K562 (cell line): ENCODE data around the gene SORCS2. TPM values are rescaled to one million over a fixed set of nuclear protein-coding genes. Genes with fewer than 3 reads are reported as not detected.

ENCODE experiments used
- ATAC-seq: fragments of 200-7000 bp; cut with Tn5 transposase; 3 replicates; pipeline ENCODE4 v1.9.1; 2020; ENCODE audit warnings: moderate library complexity
- BruUV-seq: library from RNA; stranded (reverse); fragments of 400-500 nt; replicated peaks from 2 replicates; lab custom pipeline; 2021; lab: Mats Ljungman, UMichigan
- CTCF ChIA-PET: fragments of 300-600 bp; formaldehyde crosslinking; extraction: SDS; loops from one replicate; lab custom pipeline; 2021; ENCODE audit warnings: low intra/inter-chr PET ratio; lab: Yijun Ruan, JAX
- POLR2A ChIA-PET: fragments of 300-600, 350-650 bp; sonication (Branson Sonifier 250); formaldehyde crosslinking; extraction: SDS; loops from one replicate; lab custom pipeline; 2021; ENCODE audit warnings: antibody characterized with exemption, inconsistent platforms; lab: Yijun Ruan, JAX
- DNase-seq, 4 experiments: peaks; one replicate each; pipeline versions ENCODE4 v3.0.0 to v3.0.0-alpha.2; 2011 to 2018; ENCODE audit warnings: low spot score in 3 of 4, mixed read lengths in 3 of 4; ENCODE audit errors: extremely low read depth in 1 of 4
- FAIRE-seq: peaks from 2 replicates; lab custom pipeline; 2011; peaks lifted over from hg19 to GRCh38; lab: Jason Lieb, UNC
- H2AFZ ChIP-seq: 2 replicates; pipeline ENCODE4 v1.6.0; 2011; ENCODE audit warnings: low read depth, low read length, control low read depth, inconsistent platforms
- H3K27ac ChIP-seq: fragments of 200-600 bp; 3 replicates; pipeline ENCODE4 v1.8.0; 2011; ENCODE audit warnings: low read depth, mild to moderate bottlenecking, control low read depth, inconsistent platforms, low read length, moderate library complexity, mixed read lengths; ENCODE audit errors: extremely low read depth
- H3K27me3 ChIP-seq, 2 experiments: fragments of 300-600 bp in 1 of 2; 2 replicates in 1 of 2; 3 replicates in 1 of 2; pipeline versions ENCODE4 v1.6.0 to v1.8.0; 2011; ENCODE audit warnings: inconsistent platforms in 2 of 2, low read length in 2 of 2, mild to moderate bottlenecking in 1 of 2, mixed read lengths in 1 of 2, moderate library complexity in 1 of 2; ENCODE audit not compliant: control insufficient read depth in 2 of 2, insufficient read depth in 2 of 2
- H3K36me3 ChIP-seq: fragments of 300-600 bp; 3 replicates; pipeline ENCODE4 v1.8.0; 2011; ENCODE audit warnings: mild to moderate bottlenecking, low read length, inconsistent platforms; ENCODE audit not compliant: control insufficient read depth, insufficient read depth
- H3K4me1 ChIP-seq, 2 experiments: fragments of 200-600 bp in 1 of 2; replicated peaks in 1 of 2; 2 replicates in 1 of 2; 3 replicates in 1 of 2; pipeline versions ENCODE4 v1.5.1 to v1.8.0; 2011; ENCODE audit warnings: inconsistent platforms in 2 of 2, low read length in 2 of 2, mild to moderate bottlenecking in 1 of 2, mixed read lengths in 1 of 2, moderate library complexity in 1 of 2; ENCODE audit not compliant: control insufficient read depth in 2 of 2, insufficient read depth in 2 of 2
- H3K4me2 ChIP-seq: 2 replicates; pipeline ENCODE4 v1.6.1; 2011; ENCODE audit warnings: low read length, control low read depth, inconsistent platforms, mixed read lengths; ENCODE audit not compliant: insufficient read depth
- H3K4me3 ChIP-seq: fragments of 200-600 bp; sonication (generic), shearing (Covaris generic); 2 replicates; pipeline ENCODE4 v1.5.1; 2016; ENCODE audit warnings: control low read depth, inconsistent platforms
- H3K79me2 ChIP-seq: fragments of 200-600 bp; 3 replicates; pipeline ENCODE4 v1.8.0; 2011; ENCODE audit warnings: low read length, inconsistent platforms; ENCODE audit not compliant: control insufficient read depth, insufficient read depth
- H3K9ac ChIP-seq, 2 experiments: 2 replicates each; pipeline versions ENCODE4 v1.6.0 to v1.6.1; 2011; ENCODE audit warnings: low read depth in 2 of 2, low read length in 2 of 2, control low read depth in 1 of 2, inconsistent platforms in 1 of 2, mild to moderate bottlenecking in 1 of 2, mixed read lengths in 1 of 2; ENCODE audit not compliant: insufficient read depth in 1 of 2
- H3K9me1 ChIP-seq: one replicate; pipeline ENCODE4 v1.6.0; 2011; ENCODE audit warnings: inconsistent platforms, mild to moderate bottlenecking, low read length, moderate library complexity; ENCODE audit not compliant: control insufficient read depth, insufficient read depth
- H3K9me3 ChIP-seq: replicated peaks from 2 replicates; pipeline ENCODE4 v1.5.1; 2011; ENCODE audit warnings: low read depth, low read length, inconsistent platforms; ENCODE audit not compliant: control insufficient read depth, insufficient read depth
- H4K20me1 ChIP-seq: replicated peaks from 2 replicates; pipeline ENCODE4 v1.6.1; 2011; ENCODE audit warnings: low read length, inconsistent platforms, mixed read lengths; ENCODE audit not compliant: control insufficient read depth, insufficient read depth
- FUS ChIP-seq: fragments of 200-400 bp; formaldehyde crosslinking; optimal IDR thresholded peaks from 2 replicates; pipeline ENCODE3; 2017; ENCODE audit warnings: low read depth, low read length
- MEF2D ChIP-seq: conservative IDR thresholded peaks from 2 replicates; pipeline ENCODE4 v1.6.1; 2016; ENCODE audit warnings: low read depth, missing genetic modification characterization, missing compliant biosample characterization
- NR2C2 ChIP-seq, 2 experiments: fragments of 200-800 bp in 1 of 2; sonication (Bioruptor generic) in 1 of 2; sonication (generic) in 1 of 2; formaldehyde crosslinking in 1 of 2; IDR thresholded peaks; 2 replicates each; pipeline versions ENCODE4 v1.6.1 to v1.8.0; 2016 to 2022; ENCODE audit warnings: mild to moderate bottlenecking in 1 of 2, missing compliant biosample characterization in 1 of 2, missing genetic modification characterization in 1 of 2, missing genetic modification reagents in 1 of 2
- PYGO2 ChIP-seq: fragments of 450-650 bp; IDR thresholded peaks from 2 replicates; pipeline ENCODE4 v1.6.1; 2016; ENCODE audit warnings: mild to moderate bottlenecking, missing genetic modification characterization, moderate library complexity, missing compliant biosample characterization
- TAF7 ChIP-seq: fragments of 450-650 bp; IDR thresholded peaks from 2 replicates; pipeline ENCODE4 v1.6.1; 2016; ENCODE audit warnings: missing genetic modification characterization, missing compliant biosample characterization
- TAF9B ChIP-seq: fragments of 450-650 bp; IDR thresholded peaks from 2 replicates; pipeline ENCODE4 v1.6.1; 2018; ENCODE audit warnings: mild to moderate bottlenecking; ENCODE audit not compliant: partially characterized antibody
- THRAP3 ChIP-seq: fragments of 450-650 bp; IDR thresholded peaks from 2 replicates; pipeline ENCODE4 v1.6.1; 2016; ENCODE audit warnings: mild to moderate bottlenecking, inconsistent platforms, borderline replicate concordance
- XRCC3 ChIP-seq: fragments of 450-650 bp; IDR thresholded peaks from 2 replicates; pipeline ENCODE4 v1.6.1; 2017; ENCODE audit warnings: mild to moderate bottlenecking, moderate library complexity
- ZNF12 ChIP-seq: sonication (generic); formaldehyde crosslinking; IDR thresholded peaks from 2 replicates; pipeline ENCODE4 v1.4.0; 2020; ENCODE audit warnings: mild to moderate bottlenecking, missing genetic modification reagents
- ZNF165 ChIP-seq: fragments of 250-450 bp; sonication (Bioruptor Pico); IDR thresholded peaks from 2 replicates; pipeline ENCODE4 v1.4.0; 2020; ENCODE audit warnings: borderline replicate concordance
- ZNF232 ChIP-seq: sonication (generic); formaldehyde crosslinking; IDR thresholded peaks from 2 replicates; pipeline ENCODE4 v1.8.0; 2022; ENCODE audit warnings: mild to moderate bottlenecking, missing genetic modification reagents
- ZNF282 ChIP-seq: sonication (generic); formaldehyde crosslinking; IDR thresholded peaks from 2 replicates; pipeline ENCODE4 v1.8.1; 2023; ENCODE audit warnings: missing genetic modification reagents
- ZNF41 ChIP-seq: fragments of 250-450 bp; sonication (Bioruptor Pico); conservative IDR thresholded peaks from 2 replicates; pipeline ENCODE4 v1.4.0; 2020; ENCODE audit warnings: mild to moderate bottlenecking
- WGBS: fragments of 100-300 bp; shearing (Covaris generic); methylation state at CpG from one replicate; pipeline ENCODE4 v1.1.6; 2016; ENCODE audit warnings: low coverage, mixed read lengths; ENCODE audit not compliant: insufficient coverage; ENCODE audit errors: missing lambda C conversion rate; 5-methylcytosine and 5-hydroxymethylcytosine counted together
- in situ Hi-C: fragments of 300-500 bp; cut with MboI; formaldehyde crosslinking; loops from 4 replicates; pipeline ENCODE4 v1.15.0; 2018; ENCODE audit warnings: inconsistent platforms, mixed read lengths
- intact Hi-C: fragments of 100-400 bp; cut with micrococcal nuclease; formaldehyde crosslinking; loops from 2 replicates; pipeline ENCODE4 v1.14.2; 2022
- polyA plus RNA-seq, 8 experiments: library from polyadenylated mRNA; depleted of rRNA in 4 of 8; stranded (reverse) in 5 of 8; unstranded in 3 of 8; fragments of >200 nt; fragmentation: Nextera tagmentation in 2 of 8; fragmentation: Illumina TruSeq in 1 of 8; extraction: Ambion mirVana in 2 of 8; extraction: Trizol in 1 of 8; gene quantifications; 2 replicates each; pipeline versions ENCODE4 v1.2.1 to v1.2.3, GENCODE V29; 2011 to 2014; ENCODE audit warnings: inconsistent platforms in 1 of 8, missing spikeins in 1 of 8
- total RNA-seq, 7 experiments: library from RNA; depleted of rRNA in 6 of 7; stranded (reverse); fragments of >200 nt in 6 of 7; fragmentation: Illumina TruSeq in 2 of 7; extraction: Trizol in 2 of 7; gene quantifications; 2 replicates each; pipeline versions ENCODE4 v1.2.1 to v1.2.3, GENCODE V29; 2011 to 2021; ENCODE audit warnings: low replicate concordance in 1 of 7
- TF ChIP-seq, protein P1 (sequence below): sonication (generic); formaldehyde crosslinking; IDR thresholded peaks from 2 replicates; pipeline ENCODE4 v1.8.0; 2023; ENCODE audit warnings: mild to moderate bottlenecking, missing genetic modification reagents
- TF ChIP-seq, protein P2 (sequence below): conservative IDR thresholded peaks from 2 replicates; pipeline ENCODE4 v1.6.1; 2011; ENCODE audit warnings: low read depth, mild to moderate bottlenecking, low read length; ENCODE audit not compliant: control insufficient read depth
- TF ChIP-seq, protein P3 (sequence below): fragments of 450-650 bp; IDR thresholded peaks from 2 replicates; pipeline ENCODE4 v1.6.1; 2018; ENCODE audit warnings: mild to moderate bottlenecking, low read depth; ENCODE audit not compliant: partially characterized antibody
- TF ChIP-seq, protein P4 (sequence below): sonication (generic); formaldehyde crosslinking; IDR thresholded peaks from 2 replicates; pipeline ENCODE4 v1.9.0; 2022; ENCODE audit warnings: mild to moderate bottlenecking, missing genetic modification reagents

SORCS2 gene
- total and polyA plus RNA-seq, 9 of the 15 experiments (the other 6 are each of a cell fraction or from before 2014, with no cell fraction given): not detected

DNA sequence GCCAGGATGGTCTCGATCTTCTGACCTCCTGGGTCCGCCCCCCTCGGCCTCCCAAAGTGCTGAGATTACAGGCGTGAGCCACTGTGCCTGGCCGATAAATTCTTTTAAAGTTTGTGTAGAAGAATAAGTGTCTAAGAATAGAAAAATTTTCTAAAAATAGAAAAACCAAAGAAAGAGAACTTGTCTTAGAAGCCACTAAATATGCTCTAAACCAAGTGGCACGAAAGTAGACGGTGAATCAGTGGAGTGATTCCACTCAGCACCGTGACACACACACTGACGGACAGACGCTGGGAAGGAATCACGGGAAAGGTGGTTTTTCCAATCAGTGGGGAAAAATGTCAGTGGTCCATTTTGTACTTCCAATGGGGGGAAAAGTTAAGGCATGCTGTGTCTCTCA lies 315.0 kb downstream of the SORCS2 start:
- Histone ChIP-seq H3K9me3 (no peaks in the 10 kb centered on the region), H3K4me2 (no peak overlapping the region), H3K9me1 (no peaks in the 10 kb centered on the region), H3K27ac (no peak overlapping the region), H3K9ac (no peak overlapping the region), H3K27me3 (peaks cover 13 to 63% of the 10 kb centered on the region in 2 experiments; a peak in 3 of 5 replicates), H3K4me1 (no peaks in the 10 kb centered on the region; a peak in 1 of 5 replicates), H3K36me3 (no peaks in the 10 kb centered on the region), H3K79me2 (no peaks in the 10 kb centered on the region), H3K4me3 (no peak overlapping the region), H2AFZ (no peak overlapping the region), H4K20me1 (peaks cover 5% of the 10 kb centered on the region)
- 0% methylated on average over 11 of the region's 11 CpGs for WGBS
- ChIA-PET CTCF (no interaction called here), POLR2A (no interaction called here)
- BruUV-seq: no TSS peak
- intact Hi-C loops: no loop called here
- ATAC-seq (no peak), FAIRE-seq (no peak), DNase-seq (no peak)
- TF ChIP-seq FUS (no peak), ZNF232 (CRISPR knock-in tag) (no peak), ZNF41 (no peak), PYGO2 (no peak), MEF2D (tag) (no peak), THRAP3 (no peak), ZNF282 (CRISPR knock-in tag) (no peak), ZNF12 (CRISPR knock-in tag) (no peak), ZNF165 (no peak), TAF7 (tag) (no peak), TAF9B (no peak), NR2C2 (CRISPR knock-in tag; IDR thresholded peaks at IDR 0.05) (no peak), NR2C2 (tag; IDR thresholded peaks at IDR 0.05) (no peak), XRCC3 (no peak)
- TF ChIP-seq, protein P1, sequence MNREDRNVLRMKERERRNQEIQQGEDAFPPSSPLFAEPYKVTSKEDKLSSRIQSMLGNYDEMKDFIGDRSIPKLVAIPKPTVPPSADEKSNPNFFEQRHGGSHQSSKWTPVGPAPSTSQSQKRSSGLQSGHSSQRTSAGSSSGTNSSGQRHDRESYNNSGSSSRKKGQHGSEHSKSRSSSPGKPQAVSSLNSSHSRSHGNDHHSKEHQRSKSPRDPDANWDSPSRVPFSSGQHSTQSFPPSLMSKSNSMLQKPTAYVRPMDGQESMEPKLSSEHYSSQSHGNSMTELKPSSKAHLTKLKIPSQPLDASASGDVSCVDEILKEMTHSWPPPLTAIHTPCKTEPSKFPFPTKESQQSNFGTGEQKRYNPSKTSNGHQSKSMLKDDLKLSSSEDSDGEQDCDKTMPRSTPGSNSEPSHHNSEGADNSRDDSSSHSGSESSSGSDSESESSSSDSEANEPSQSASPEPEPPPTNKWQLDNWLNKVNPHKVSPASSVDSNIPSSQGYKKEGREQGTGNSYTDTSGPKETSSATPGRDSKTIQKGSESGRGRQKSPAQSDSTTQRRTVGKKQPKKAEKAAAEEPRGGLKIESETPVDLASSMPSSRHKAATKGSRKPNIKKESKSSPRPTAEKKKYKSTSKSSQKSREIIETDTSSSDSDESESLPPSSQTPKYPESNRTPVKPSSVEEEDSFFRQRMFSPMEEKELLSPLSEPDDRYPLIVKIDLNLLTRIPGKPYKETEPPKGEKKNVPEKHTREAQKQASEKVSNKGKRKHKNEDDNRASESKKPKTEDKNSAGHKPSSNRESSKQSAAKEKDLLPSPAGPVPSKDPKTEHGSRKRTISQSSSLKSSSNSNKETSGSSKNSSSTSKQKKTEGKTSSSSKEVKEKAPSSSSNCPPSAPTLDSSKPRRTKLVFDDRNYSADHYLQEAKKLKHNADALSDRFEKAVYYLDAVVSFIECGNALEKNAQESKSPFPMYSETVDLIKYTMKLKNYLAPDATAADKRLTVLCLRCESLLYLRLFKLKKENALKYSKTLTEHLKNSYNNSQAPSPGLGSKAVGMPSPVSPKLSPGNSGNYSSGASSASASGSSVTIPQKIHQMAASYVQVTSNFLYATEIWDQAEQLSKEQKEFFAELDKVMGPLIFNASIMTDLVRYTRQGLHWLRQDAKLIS: no peak
- TF ChIP-seq, protein P2, sequence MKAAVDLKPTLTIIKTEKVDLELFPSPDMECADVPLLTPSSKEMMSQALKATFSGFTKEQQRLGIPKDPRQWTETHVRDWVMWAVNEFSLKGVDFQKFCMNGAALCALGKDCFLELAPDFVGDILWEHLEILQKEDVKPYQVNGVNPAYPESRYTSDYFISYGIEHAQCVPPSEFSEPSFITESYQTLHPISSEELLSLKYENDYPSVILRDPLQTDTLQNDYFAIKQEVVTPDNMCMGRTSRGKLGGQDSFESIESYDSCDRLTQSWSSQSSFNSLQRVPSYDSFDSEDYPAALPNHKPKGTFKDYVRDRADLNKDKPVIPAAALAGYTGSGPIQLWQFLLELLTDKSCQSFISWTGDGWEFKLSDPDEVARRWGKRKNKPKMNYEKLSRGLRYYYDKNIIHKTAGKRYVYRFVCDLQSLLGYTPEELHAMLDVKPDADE: no peak
- TF ChIP-seq, protein P3, sequence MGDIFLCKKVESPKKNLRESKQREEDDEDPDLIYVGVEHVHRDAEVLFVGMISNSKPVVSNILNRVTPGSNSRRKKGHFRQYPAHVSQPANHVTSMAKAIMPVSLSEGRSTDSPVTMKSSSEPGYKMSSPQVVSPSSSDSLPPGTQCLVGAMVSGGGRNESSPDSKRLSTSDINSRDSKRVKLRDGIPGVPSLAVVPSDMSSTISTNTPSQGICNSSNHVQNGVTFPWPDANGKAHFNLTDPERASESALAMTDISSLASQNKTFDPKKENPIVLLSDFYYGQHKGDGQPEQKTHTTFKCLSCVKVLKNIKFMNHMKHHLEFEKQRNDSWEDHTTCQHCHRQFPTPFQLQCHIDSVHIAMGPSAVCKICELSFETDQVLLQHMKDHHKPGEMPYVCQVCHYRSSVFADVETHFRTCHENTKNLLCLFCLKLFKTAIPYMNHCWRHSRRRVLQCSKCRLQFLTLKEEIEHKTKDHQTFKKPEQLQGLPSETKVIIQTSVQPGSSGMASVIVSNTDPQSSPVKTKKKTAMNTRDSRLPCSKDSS: no peak
- TF ChIP-seq, protein P4, sequence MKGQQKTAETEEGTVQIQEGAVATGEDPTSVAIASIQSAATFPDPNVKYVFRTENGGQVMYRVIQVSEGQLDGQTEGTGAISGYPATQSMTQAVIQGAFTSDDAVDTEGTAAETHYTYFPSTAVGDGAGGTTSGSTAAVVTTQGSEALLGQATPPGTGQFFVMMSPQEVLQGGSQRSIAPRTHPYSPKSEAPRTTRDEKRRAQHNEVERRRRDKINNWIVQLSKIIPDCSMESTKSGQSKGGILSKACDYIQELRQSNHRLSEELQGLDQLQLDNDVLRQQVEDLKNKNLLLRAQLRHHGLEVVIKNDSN (CRISPR knock-in tag): no peak
- in situ Hi-C loops: no loop called here
